GM19324 (cell line): ENCODE measurements around the gene TXNDC15.

Experiments used
- ATAC-seq: cut with Tn5 transposase; IDR thresholded peaks from one replicate; pipeline ENCODE4 v1.9.1; 2021; ENCODE audit warnings: mild to moderate bottlenecking, moderate library complexity; ENCODE audit not compliant: unreplicated experiment, low FRiP score

TXNDC15 gene

DNA sequence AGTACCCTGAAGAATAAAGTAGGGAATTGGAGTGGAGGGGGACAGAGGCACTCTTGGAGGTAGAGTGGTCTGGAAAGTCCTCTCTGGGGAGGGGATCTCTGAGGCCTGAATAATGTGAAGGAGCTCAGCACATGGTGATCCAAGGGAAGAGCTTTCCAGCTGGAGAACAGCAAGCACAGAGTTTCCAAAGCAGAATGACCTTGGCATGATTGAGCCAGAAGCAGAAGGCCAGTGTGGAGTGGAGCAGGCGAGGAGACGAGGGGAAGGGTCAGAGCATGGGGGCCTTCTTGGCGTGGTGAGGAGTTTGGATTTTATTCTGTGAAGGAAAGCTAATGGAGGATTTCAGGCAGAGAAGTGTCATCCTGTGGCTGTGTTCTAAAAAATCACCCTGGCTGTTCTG, 39.1 kb downstream of the TXNDC15 start:
- ATAC-seq = no peak

DNA sequence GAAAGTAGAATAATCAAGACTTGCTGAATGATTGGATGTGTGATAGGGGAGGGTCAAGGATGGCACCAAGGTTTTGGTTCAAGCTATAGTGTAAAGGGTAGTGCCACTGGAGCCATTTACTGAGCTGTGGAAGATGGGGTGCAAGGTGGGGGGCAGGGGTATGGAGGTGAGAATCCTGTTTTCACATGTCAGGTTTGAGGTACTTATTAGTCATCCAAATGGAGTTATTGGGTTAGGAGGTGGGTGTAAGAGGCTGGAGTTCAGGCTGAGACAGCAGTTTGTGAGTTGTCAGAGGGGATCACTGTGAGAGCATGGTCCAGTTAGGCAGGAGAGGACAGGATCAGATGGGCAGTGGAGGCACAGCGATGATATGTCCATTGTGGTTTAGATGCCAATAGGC, 39.6 kb downstream of the TXNDC15 start:
- ATAC-seq = no peak

DNA sequence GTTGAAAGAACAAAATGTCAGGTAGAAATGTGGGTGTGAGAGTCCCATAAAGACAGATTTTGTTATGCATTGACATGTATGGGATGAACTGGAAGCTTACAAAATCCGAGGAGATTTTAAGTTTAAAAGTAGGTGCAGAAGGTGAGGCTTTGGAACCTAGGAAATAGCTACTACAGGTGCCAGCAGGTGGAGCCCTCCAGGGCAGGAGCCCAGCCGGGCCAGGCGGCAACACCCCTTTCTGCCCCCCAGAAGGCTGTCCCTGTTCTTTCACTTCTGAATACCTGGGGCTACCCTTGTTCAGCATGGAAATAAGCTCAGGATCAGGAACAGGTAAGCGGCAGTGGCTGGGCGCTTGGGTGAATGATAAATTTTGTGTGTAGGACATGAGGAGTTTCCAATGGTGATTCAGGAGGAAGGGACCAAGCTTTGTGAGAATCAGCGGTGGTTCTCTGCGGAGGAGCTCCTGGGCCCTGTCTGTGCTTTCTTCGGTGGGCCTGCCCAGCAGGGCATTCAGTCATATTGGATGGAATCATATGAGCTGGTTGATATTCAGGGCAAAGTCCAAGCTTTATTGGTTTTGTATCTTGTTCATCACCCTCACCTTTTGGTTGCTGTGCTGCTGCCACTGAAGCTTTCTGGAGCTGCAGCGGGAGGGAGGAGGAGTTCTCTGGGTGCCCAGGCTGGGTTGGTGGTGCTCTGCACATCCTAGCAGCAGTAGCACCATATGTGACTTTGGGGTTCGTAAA, 43.1 kb downstream of the TXNDC15 start:
- ATAC-seq = no peak

DNA sequence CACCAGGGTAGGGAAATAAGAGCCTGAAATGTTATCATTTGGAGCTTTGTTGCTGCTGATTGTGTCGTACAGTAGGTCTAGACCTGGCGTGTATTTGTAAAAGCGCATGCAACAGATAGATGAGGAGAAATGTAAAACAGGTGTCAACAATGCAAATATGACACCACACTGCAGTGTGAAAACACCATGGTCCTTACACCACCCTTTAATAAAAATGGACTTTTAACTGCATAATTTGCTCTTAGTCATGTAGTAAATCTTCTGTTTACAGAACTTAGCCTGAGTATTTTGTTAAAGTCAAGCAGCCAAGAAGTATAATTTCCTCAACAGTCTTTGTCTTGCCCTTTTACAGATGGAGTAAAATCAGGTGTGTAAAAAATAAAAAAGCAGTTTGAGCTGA, 44.7 kb downstream of the TXNDC15 start:
- no peak for ATAC-seq

DNA sequence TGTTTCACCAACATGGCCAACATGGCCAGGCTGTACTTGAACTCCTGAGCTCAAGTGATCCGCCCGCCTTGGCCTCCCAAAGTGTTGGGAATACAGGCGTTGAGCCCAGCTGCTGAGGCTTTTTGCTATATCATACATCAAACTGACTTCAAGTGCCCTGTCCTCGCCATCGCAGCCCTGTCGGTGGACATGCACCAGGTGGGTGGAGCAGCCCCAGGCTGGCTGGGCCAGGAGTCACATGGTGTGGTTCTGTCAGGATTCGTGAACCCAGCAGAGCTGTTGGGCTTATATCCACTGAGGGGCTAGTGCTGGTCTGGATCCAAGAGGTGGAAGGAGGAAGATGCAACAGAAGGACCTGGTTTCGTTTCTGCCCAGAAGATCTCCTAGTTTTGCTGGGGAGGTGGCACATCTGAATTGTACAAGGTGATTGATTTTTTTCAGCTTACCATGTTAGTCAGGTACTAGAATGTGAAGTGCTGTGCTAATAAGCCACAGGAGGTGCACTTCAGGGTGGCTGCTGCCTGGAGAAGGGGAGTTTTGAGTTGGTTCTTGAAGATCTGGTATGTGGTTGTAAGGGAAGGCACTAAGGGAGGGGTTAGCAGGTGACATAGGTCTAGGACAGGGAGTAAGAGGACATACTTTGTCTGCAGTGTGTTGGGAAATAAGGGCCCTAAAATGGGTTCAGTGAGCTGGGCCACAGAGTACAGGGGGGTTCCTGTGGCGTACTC, 46.8 kb downstream of the TXNDC15 start:
- ATAC-seq = no peak

DNA sequence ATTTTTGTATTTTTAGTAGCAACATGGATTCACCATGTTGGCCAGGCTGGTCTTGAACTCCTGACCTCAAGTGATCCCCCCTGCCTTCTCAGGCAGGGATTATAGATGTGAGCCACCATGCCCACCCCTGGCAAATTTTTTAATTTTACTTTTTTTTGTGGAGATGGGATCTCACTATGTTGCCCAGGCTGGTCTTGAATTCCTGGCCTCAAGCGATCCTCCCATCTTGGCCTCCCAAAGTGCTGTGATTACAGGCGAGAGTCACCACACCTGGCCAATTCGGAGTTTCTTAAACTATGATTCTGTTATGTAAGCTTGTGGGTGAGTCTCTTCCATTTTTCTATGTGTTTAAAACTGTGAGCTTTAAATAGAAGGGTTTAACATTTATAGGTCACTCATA, 58.3 kb downstream of the TXNDC15 start:
- no peak for ATAC-seq

DNA sequence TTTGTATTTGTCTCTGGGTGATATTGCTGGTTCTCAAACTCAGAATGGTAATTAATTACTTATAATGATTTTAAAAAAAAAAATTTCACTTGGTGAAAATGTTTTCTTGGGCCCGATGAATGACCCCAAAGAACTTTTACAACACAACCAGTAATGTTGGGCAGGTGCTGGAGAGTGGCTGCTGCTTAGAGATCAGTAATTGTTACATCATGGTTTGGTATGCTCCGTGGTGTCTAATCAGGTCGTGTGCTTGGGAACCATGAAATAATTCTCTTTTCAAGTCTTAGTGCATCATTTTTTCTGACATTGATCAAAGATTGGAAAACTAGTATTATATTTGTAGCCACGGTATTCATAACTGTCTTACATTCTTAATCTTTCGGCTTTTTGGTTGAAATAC, 60.0 kb downstream of the TXNDC15 start:
- no peak for ATAC-seq

DNA sequence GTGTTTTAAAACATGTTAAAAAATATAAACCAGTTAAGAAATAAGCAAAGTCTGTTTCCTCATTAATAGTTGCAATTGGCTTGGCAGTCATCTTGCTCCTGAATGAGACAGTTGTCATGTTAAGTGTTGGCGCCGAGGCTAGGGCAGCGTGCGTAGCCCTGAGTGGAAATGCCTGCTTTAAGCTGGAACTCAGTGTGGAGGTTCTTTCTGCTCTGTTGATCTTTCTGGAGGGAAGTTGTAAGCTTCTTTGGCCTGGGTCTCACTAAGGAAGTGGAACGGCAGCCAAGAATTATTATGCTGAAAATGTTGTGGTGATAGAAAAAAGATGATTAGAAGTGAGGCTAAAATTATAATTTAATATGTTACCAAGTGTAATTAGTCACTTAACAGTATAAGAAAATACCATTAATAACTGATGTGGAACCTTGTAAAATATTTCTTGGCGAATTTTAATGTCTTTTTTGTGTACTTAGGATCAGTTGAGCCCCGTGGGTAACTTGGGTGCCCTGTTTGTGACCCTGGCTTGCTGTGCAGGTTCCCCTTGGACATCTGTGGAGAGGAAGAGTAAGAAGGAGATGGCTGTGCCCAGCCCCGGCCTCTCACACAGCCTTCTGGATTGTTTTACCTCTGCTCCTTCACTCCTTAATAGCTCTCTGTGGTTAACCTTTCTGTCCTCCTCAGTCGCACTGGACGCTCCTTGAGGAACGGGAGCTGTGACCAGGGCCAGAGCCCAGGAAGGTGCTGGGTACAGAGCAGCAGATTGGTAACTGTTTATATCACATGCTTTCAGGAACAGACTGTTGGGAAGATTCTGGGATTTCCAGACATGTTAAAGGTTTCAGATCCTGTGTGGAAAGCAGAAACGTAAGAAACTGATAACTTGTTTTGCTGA, 61.8 kb downstream of the TXNDC15 start:
- no peak for ATAC-seq

DNA sequence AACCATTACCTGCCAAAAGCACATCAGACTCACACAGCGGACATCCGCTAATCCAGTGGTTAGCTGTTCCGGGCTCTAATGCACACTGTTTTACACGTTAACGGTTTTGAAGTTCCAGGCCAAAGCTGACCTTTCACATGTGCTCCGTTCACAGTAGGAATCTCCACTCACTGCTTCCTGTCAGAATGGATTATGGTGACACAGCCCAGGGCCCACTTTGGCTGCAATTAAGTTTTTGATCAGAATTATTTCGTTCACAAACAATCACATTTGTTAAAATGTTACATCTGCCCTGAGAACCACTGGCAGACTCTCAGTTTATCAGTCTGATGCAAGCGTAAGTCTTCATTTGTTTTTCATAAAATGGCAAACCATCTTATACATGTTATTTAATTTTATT, 63.4 kb downstream of the TXNDC15 start:
- ATAC-seq = no peak

DNA sequence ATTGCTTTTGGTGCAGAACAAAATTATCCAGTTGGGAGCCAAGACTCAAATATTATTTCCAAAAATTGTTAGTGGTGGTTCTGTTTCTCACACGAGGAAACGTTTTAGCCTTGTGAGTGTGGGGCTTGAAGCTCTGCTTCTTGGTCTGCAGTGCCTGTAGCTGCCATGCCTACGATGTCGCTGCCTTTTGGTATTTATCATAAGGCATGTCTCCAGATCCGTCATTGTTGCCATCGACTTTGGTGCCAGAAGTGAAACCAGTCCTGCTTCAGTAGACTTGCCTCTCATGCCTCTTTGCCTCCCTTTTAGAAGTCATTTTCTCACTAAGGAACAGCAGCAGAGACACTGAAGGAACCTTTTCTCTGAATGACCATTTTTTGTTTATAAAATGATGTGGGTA, 63.9 kb downstream of the TXNDC15 start:
- ATAC-seq = no peak

DNA sequence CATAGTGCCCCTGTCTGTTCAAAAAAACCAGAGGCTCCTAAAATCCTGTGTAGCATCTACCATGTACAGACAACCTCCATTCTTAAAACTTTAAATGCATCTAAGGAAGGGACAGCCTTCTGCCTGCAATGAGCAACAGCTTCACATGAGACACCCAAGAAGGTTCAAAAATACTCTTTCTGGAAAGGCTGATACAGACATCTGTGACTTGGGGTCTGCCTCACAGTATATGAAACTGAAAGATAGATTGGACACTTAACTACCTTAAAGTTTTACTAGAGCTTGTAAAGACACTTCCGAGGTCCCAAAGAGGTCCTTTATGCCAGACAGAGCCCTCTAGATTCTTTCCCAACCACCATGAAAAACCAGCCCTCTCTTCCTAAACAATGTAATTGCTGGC, 65.3 kb downstream of the TXNDC15 start:
- no peak for ATAC-seq

DNA sequence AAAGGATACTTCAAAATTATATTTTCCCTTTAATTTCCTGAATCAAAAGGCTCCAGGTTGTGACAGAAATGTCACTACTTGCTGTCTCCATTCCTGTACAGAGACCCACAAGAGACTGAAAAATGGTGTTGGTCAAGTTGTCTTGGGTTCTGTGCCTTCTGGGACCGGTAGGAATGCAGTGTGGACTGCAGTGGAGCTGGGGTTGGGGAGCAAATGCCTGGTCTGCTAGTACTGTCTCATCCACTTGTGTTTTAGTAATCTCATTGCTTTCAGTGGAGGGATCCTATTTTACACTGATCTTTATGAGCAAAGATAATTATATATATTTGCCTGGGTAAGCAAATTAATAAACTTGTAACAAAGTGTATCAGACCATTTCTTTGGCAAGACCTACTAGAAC, 69.4 kb downstream of the TXNDC15 start:
- no peak for ATAC-seq

DNA sequence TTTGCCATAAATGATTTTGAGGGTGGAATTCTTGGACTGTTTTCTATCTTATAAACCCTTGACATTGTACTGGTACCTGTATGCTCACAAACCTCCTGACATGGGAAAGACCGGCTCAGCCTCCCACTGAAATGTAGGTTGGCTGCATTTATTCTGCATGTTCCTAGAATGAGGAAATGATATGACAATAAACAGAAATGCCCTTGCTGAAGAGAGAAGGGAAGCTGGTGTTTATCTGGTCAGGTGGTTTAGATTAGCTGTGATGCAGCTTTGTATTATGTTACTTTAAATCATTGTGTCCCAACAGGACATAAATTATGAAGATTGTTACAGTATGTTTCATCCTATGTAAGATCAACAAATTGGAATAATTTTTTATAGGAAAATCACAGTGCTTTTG, 70.5 kb downstream of the TXNDC15 start:
- ATAC-seq = no peak

DNA sequence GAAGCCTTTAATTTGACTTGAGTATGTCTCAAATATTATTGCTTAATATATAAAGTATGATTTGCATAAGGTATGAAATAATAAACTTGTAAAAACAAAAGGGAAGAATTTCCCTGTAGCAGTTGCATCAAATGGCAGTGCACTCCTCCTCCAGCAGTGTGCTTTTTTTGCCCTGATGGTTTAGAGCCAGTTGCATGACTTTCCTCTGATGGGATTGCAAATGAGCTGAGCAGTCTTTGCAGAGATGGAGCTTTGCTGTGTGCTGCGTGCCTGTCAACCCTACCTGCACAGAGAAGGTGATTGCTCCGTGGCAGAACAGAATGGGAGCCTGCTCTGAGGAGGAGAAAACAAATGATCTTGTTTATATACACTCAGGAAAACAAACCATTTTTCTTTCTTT, 70.9 kb downstream of the TXNDC15 start:
- no peak for ATAC-seq

DNA sequence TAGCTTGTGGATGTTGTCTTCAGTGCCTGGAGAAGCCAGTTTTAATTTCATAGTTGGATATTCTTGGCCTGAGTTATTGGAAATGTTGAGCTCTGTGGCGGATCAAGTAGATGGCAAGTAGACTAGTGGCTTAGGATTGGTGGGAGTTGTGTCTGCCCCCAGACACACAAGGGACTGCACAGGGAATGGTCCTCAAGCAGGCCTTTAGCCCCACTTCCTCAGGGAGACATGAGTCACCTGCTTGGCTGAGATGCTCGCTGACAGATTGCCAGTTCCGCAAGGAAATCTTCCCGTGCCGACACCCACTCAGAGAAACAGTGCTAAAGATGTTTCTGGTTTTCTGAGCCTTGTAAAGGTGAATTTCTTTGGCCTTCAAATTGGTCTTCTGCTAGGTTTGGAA, 74.7 kb downstream of the TXNDC15 start:
- ATAC-seq = no peak

DNA sequence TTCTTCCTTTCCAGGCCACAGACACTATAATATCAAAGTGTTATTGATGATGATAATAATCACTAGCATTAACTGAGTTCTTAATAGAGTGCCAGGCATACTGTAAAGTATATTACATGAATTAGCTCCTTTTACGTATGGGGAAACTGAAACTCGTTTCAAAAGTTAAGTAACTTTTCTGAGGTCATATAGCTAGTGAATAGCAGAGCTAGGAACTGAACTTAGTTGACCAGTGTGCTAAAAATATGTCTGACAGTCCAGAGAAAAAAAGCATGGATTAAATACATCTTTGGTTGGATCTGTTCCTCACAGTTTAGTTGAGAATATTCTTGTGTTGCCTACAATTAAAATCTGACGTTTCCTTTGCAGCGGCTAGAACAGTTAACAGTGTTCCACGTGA, 75.1 kb downstream of the TXNDC15 start:
- no peak for ATAC-seq
